Skeletal muscle tissue (tissue), 4 donors: ENCODE measurements around the gene METTL5. TPM values are rescaled to one million over a fixed set of nuclear protein-coding genes. Genes with fewer than 3 reads are reported as not detected.
"Not testable (repeated sequence)": the region's sequence is repeated elsewhere in the genome, so short reads cannot be mapped to it uniquely, and the experiment has no call there.

Experiments used
- H3K27ac ChIP-seq: one replicate; pipeline ENCODE4 v1.7.0; 2013; ENCODE audit warnings: mild to moderate bottlenecking, low read depth, low read length, inconsistent platforms
- H3K27me3 ChIP-seq, 3 donors: one replicate each; pipeline ENCODE4 v1.7.0; 2013; ENCODE audit warnings: low read length in 3 of 3; ENCODE audit not compliant: control insufficient read depth in 3 of 3, insufficient read depth in 3 of 3
- H3K36me3 ChIP-seq, 3 donors: one replicate each; pipeline ENCODE4 v1.7.0; 2013; ENCODE audit warnings: low read length in 3 of 3; ENCODE audit not compliant: control insufficient read depth in 3 of 3, insufficient read depth in 3 of 3
- H3K4me1 ChIP-seq, 3 donors: one replicate each; pipeline ENCODE4 v1.7.0; 2013; ENCODE audit warnings: low read length in 3 of 3, mild to moderate bottlenecking in 3 of 3; ENCODE audit not compliant: control insufficient read depth in 3 of 3, insufficient read depth in 3 of 3
- H3K4me3 ChIP-seq, 3 donors: one replicate each; pipeline ENCODE4 v1.7.0; 2013; ENCODE audit warnings: low read length in 3 of 3
- H3K9ac ChIP-seq, 3 donors: one replicate each; pipeline ENCODE4 v1.7.0; 2013; ENCODE audit warnings: low read length in 3 of 3, mild to moderate bottlenecking in 3 of 3, moderate library complexity in 2 of 3, low read depth in 1 of 3
- H3K9me3 ChIP-seq, 3 donors: one replicate each; pipeline ENCODE4 v1.7.0; 2013; ENCODE audit warnings: low read length in 3 of 3; ENCODE audit not compliant: control insufficient read depth in 3 of 3
- total RNA-seq: library from RNA; depleted of rRNA; stranded (reverse); fragments of >200 nt; gene quantifications from one replicate; pipeline ENCODE4 v1.2.3, GENCODE V29; 2014
- donor health status: Osteomylitis.

METTL5 gene
- total RNA-seq, 1 donor from 2014 or later = 29.7 TPM

DNA sequence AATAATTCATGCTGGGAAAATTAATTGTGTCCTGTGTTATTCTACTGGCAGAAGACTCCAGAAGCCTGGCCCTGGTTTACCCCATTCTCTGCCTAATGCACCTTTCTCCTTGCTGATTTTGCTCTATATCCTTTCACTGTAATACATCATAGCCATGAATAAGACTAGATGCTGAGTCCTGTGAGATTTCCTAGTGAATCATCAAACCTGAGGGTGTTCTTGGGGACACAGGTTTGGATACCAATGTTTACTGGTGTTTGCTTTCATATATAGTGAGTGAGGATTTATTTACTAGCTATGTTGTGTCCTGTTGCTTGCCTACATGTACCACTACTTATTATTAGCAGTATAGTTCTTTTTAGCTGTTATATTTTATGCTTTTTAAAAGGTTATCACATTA, 6.5 kb downstream of the METTL5 start:
- no peaks in the 10 kb centered on the region for H3K27me3 ChIP-seq
- H3K9me3 ChIP-seq = no peaks in the 10 kb centered on the region
- H3K36me3 ChIP-seq = peaks cover 5 to 28% (median 26%) of the 10 kb centered on the region in 3 donors
- H3K9ac ChIP-seq = no peak overlapping the region
- no peak overlapping the region for H3K27ac ChIP-seq
- H3K4me1 ChIP-seq = peaks cover 5 to 11% (median 8%) of the 10 kb centered on the region in 3 donors
- no peak overlapping the region for H3K4me3 ChIP-seq

DNA sequence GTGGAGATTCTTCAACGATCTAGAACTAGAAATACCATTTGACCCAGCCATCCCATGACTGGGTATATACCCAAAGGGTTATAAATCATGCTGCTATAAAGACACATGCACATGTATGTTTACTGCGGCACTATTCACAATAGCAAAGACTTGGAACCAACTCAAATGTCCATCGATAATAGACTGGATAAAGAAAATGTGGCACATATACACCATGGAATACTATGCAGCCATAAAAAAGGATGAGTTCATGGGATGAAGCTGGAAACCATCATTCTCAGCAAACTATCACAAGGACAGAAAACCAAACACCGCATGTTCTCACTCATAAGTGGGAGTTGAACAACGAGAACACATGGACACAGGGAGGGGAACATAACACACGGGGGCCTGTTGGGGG, 7.3 kb downstream of the METTL5 start:
- not testable (repeated sequence) for H3K4me1 ChIP-seq, H3K9me3 ChIP-seq, H3K4me3 ChIP-seq, H3K9ac ChIP-seq, H3K27ac ChIP-seq, H3K27me3 ChIP-seq
- peaks cover 11 to 33% (median 29%) of the 10 kb centered on the region in 3 donors for H3K36me3 ChIP-seq

DNA sequence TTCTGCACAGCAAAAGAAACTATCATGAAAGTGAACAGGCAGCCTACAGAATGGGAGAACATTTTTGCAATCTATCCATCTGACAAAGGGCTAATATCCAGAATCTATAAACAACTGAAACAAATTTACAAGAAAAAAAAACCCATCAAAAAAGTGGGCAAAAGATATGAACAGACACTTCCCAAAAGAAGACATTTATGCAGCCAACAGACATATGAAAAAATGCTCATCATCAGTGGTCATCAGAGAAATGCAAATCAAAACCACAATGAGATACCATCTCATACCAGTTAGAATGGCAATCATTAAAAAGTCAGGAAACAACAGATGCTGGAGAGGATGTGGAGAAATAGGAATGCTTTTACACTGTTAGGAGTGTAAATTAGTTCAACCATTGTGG, 7.7 kb downstream of the METTL5 start:
- not testable (repeated sequence) for H3K27me3 ChIP-seq, H3K27ac ChIP-seq, H3K4me3 ChIP-seq, H3K9me3 ChIP-seq, H3K4me1 ChIP-seq, H3K9ac ChIP-seq
- peaks cover 12 to 37% (median 30%) of the 10 kb centered on the region in 3 donors for H3K36me3 ChIP-seq

DNA sequence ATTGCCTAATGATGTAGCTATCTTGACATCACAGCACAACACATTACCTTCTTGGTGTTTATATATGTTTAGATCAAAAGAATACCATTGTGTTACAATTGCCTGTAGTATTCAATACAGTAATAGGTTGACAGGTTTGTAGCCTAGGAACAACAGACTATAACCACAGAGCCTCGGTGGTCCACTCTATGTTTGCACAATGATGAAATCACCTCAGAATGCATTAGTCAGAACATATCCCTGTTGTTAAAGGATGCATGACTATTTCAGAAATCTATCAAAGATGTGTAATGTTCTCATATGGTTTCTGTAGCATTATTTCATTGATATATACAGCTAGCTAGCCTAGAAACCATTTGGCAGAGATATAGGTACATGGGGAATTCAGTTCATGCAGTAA, 8.9 kb downstream of the METTL5 start:
- Histone ChIP-seq H3K27ac (no peak overlapping the region), H3K9me3 (no peaks in the 10 kb centered on the region), H3K4me1 (peaks cover 0 to 3% (median 0%) of the 10 kb centered on the region in 3 donors), H3K4me3 (no peak overlapping the region), H3K36me3 (peaks cover 12 to 43% (median 38%) of the 10 kb centered on the region in 3 donors), H3K27me3 (no peaks in the 10 kb centered on the region), H3K9ac (no peak overlapping the region)

DNA sequence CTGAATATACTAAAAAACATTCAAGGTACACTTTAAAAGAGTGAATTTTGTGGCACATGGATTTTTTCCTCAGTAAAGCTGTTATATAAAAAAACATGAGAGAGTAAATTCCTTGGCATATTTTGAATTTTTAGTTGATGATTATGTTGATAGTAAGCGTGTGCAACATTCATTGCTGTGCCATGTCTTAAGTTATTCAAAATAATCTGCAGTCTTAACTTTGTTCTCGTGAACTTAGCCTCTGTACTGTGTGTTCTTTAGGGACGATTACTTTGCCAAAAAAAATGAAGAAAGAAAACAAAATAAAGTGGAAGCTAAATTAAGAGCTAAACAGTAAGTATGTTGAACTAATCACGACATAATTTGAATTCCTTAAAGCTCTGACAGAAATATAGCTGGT, 16.5 kb downstream of the METTL5 start:
- no peaks in the 10 kb centered on the region for H3K4me1 ChIP-seq
- no peaks in the 10 kb centered on the region for H3K27me3 ChIP-seq
- no peaks in the 10 kb centered on the region for H3K9me3 ChIP-seq
- no peak overlapping the region for H3K4me3 ChIP-seq
- no peak overlapping the region for H3K9ac ChIP-seq
- peaks cover 29 to 56% (median 51%) of the 10 kb centered on the region in 3 donors for H3K36me3 ChIP-seq
- no peak overlapping the region for H3K27ac ChIP-seq

DNA sequence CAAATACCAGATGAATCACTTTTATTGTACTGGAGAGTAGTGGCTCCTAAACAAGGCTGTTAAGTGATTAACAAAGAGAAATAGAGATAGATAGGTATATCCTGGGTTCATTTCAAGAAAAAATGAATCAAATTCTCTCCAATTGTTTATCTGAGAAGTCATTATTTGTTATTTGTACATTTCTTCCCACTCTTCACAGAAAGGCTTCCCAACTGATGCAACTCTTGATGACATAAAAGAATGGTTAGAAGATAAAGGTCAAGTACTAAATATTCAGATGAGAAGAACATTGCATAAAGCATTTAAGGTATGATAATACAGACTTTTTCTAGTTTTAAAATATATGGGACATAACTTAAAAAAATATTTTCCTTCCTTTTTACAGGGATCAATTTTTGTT, 18.1 kb downstream of the METTL5 start:
- Histone ChIP-seq H3K4me3 (no peak overlapping the region), H3K9me3 (no peaks in the 10 kb centered on the region), H3K9ac (no peak overlapping the region), H3K27me3 (no peaks in the 10 kb centered on the region), H3K4me1 (no peaks in the 10 kb centered on the region), H3K27ac (no peak overlapping the region), H3K36me3 (peaks cover 30 to 50% (median 49%) of the 10 kb centered on the region in 3 donors)

DNA sequence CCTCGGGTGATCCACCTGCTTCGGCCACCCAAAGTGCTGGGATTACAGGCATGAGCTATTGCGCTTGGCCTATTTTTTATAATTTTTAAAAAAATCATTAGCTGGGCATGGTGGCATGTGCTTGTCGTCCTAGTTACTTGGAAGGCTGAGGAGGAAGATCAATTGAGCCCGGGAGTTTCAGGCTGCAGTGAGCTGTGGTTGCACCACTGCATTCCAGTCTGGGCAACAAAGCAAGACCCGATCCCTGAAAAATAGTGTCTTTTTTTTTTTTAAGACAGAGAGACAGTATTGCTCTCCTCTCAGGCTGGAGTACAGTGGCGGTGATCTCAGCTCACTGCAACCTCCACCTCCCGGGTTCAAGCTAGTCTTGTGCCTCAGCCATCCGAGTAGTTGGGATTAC, 21.2 kb downstream of the METTL5 start:
- no peak overlapping the region for H3K9ac ChIP-seq
- peaks cover 4 to 11% (median 8%) of the 10 kb centered on the region in 3 donors for H3K4me1 ChIP-seq
- no peak overlapping the region for H3K4me3 ChIP-seq
- peaks cover 26 to 39% (median 35%) of the 10 kb centered on the region in 3 donors for H3K36me3 ChIP-seq
- no peak overlapping the region for H3K27ac ChIP-seq
- H3K9me3 ChIP-seq = no peaks in the 10 kb centered on the region
- no peaks in the 10 kb centered on the region for H3K27me3 ChIP-seq

DNA sequence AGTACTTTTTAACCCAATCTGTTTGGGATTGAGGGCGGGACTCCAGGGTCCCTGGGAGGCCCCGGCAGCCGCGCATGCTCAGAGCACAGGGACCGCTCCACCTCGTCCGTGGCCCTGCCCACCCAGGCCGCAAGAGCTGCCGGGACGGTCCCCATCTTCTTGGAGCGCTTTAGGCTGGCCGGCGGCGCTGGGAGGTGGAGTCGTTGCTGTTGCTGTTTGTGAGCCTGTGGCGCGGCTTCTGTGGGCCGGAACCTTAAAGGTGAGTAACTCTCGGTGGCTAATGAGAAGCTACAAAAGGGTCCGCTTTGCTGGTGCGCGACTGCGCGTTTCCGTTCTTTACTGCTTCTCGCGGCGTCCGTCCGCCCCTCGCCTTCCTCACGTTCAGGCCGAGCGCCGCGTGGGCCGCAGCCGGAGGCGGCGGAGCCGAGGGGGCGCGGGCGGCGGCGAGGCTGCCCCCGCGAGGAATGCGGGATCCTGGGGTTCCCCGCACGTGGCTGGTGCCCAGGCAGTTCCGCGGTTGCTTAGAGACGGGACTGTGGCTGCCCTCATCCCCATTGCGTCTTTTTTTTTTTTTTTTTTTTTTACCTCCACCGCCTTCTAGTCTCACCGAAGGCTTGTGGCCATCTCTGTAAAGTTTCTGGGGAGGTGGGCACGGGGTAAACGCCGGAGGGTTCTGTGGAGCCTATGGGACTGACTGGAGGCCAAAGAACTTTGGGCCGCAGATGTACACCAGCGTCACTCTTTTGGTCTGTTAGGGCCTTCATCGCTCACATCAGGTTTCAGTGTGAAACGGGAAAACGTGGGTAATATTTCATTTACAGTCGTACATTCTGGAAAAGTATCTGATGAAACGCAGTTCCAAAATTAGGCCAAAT, 25.8 kb downstream of the METTL5 start, which contains the start of gene SSB:
SSB (plus strand) TSS at position 154 of the 875 bp plus-strand sequence. CDS start 2,090 bp downstream, outside the sequence.
- Histone ChIP-seq H3K9me3 (no peaks in the 10 kb centered on the region), H3K27me3 (no peaks in the 10 kb centered on the region), H3K4me1 (peaks cover 4 to 11% (median 8%) of the 10 kb centered on the region in 3 donors), H3K36me3 (peaks cover 8 to 12% (median 9%) of the 10 kb centered on the region in 3 donors), H3K9ac (peak within 1 kb of the TSS; percentile 67 to 87 (median 85)), H3K27ac (peak within 1 kb of the TSS; percentile 75), H3K4me3 (peak within 1 kb of the TSS; percentile 83 to 92 (median 89))

DNA sequence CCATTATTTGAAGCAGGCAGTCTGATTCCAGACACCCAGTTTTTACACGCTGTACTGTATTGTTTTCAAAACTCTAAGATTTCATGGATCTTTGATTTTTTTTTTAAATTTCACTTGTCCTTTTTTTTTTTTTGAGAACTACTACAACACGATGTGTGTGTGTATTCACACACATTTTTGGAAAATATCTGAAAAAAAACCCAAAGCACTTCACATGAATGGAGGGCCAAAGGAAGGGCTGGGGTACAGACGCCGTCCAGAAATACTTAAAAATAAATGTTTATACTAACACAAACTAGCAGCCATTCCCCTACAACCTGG, 26.3 kb downstream of the METTL5 start:
- no peaks in the 10 kb centered on the region for H3K9me3 ChIP-seq
- H3K9ac ChIP-seq = peak overlapping the region; percentile 67 to 87 (median 85)
- H3K4me1 ChIP-seq = peaks cover 4 to 11% (median 8%) of the 10 kb centered on the region in 3 donors
- peak overlapping the region; percentile 75 for H3K27ac ChIP-seq
- peaks cover 5 to 12% (median 9%) of the 10 kb centered on the region in 3 donors for H3K36me3 ChIP-seq
- H3K27me3 ChIP-seq = no peaks in the 10 kb centered on the region
- peak overlapping the region; percentile 83 to 92 (median 89) for H3K4me3 ChIP-seq

DNA sequence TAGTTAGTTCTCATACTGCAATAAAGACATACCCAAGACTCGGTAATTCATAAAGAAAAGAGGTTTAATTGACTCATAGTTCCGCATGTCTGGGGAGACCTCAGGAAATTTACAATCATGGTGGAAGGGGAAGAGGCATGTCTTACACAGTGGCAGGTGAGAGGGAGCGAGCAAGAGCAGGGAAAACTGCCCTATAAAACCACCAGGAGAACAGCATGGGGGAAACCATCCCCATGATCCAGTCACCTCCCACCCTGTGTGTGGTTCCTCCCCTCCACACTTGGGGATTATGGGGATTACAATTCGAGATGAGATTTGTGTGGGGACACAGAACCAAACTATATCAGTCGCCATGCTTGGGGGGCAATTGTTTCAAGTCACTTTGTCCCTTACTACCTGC, 27.1 kb downstream of the METTL5 start:
- H3K4me1 ChIP-seq = peaks cover 4 to 11% (median 8%) of the 10 kb centered on the region in 3 donors
- H3K27ac ChIP-seq = no peak overlapping the region
- peaks cover 5 to 10% (median 9%) of the 10 kb centered on the region in 3 donors for H3K36me3 ChIP-seq
- no peaks in the 10 kb centered on the region for H3K9me3 ChIP-seq
- H3K4me3 ChIP-seq = no peak overlapping the region
- no peaks in the 10 kb centered on the region for H3K27me3 ChIP-seq
- no peak overlapping the region for H3K9ac ChIP-seq
